Suppressor macrophage treated with lipopolysaccharide for 4 hours (primary cell): ENCODE results near the gene ZNF367.
A peak's percentile ranks its signal among the peaks of the same experiment; 100 is the strongest.
"Not testable (repeated sequence)": the region's sequence is repeated elsewhere in the genome, so short reads cannot be mapped to it uniquely, and the experiment has no call there.

Experiments used
- DNase-seq: peaks from one replicate; pipeline ENCODE4 v3.0.0-alpha.2; 2020

The ZNF367 gene

GRCh38 chr9:96360523-96360922 is 57.6 kb downstream of the ZNF367 start:
- DNase-seq: not testable (repeated sequence)

GRCh38 chr9:96350866-96351265 is 67.3 kb downstream of the ZNF367 start:
- no peak for DNase-seq

DNA sequence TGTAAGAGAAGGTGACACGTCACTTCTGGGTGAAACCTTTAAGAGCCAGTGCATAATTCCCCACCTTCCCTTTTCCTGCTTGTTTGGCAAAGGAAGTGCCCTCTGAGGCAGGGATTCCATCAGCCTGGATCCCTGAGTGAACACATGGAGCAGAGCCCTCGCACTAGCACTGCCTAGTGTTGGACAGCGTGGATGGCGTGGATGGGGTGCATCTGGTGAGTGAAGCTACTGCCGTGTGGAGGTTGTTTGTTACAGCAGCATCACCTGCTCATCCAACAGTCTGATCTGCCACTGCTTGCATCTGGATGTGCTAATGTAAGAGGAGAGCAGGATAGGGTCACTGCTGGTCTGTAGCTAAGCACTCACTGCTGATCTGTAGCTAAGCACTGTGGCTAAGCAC is 69.9 kb downstream of the ZNF367 start:
- no peak for DNase-seq

GRCh38 chr9:96345551-96345950 is 72.6 kb downstream of the ZNF367 start:
- no peak for DNase-seq

DNA sequence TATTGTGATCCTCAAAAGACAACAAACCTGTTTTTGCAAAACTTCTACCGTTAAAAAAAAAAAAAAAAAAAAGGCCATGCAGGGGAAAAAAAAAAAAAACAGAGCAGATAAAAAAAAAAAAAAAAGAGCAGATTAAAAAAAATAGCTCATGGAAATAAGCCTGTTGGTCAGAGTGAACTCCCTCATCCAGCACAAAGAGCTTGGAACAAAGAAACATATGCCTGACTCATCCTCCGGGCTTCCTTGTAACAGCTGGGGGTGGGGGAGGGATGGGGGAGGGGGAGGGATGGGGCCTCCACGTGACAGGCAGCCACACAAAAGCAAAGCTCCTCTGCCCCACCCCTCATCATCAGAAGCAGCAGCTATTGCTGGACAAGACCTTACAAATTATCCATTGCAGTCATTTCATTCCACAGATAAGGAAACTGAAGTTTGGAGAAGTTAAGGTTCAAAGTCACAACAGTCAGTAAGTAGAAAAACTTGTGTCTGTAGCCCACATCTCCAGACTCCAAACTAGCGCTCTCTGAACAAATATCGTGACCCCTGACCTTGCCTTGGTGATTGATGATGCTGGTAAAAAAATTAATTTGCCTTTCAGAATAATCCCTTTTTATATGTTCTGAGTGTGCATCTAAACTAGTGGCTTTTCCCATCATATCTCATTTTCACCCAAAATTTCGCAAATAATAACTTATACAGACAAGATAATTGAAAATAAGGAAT is 73.6 kb downstream of the ZNF367 start:
- DNase-seq: peak; percentile 54

DNA sequence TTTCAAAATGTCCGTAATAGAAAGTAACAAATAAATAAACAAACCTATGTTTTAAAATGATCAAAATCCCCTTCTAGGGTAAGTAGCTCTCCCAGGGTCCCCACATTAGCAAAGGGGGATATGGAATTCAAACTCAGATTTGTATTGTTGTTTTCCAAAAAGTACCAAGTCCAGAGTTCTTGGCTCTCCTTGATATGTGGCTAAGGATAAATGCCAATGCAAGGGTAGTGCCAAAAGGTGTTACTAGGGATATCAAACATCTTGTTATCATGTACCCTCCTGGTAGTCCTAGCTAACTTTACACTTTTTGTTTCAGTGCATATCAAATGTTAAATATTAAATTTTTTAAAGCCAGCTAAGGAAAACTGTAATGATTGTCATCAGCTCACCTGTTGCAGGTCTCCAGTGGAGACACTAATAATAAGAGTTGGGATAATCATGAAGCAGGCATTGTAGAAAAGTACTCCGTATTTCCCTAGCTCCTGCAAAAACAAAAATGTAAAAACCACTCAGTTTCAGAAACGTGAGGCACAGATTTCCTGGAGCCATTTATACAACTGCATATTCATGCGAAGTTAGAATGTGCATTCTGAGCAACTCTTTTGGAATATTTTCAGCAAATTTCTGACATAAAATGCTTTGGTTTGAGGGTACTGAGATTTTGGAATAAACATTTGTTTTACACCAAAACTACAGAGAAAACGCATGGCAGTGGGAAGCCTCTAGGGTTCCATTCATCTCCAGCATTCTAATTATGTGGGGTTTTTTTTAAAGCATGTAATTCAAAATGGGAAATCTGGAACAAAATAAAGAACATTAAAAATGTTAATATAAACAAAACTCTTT is 74.4 kb downstream of the ZNF367 start:
- DNase-seq: no peak

DNA sequence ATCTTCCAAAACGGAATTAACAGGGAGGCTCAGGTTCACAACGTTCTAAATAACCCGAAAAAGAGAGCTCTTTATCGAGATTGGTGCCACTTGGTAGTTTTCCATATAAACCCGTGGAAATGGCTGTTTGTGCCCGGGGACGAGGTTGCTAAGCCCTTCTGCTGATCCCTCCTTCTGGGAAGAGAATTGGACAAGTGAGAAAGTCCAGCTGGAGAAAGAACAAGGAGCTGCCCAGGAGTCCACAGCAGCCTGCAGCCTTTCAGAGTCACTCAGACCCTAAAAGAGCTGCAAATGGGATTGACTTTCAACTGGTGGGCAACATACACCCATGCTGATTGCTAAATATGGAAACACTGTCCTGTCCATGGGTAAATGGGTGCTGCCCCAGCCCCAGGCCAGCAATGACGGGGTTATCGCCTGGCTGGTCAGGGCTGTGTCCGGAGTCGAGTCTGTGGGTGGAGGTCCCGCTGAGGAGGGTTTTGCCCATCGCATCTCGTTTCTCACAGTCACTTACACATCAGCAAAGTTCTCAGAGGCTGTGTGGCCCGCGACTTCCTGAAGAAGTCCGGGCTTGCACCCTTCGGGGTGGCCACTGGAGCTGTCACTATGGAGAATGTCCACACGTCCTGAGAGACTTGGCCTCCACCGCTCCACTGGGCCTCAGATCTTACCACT is 75.5 kb downstream of the ZNF367 start:
- no peak for DNase-seq

GRCh38 chr9:96340707-96341106 is 77.5 kb downstream of the ZNF367 start:
- no peak for DNase-seq

DNA sequence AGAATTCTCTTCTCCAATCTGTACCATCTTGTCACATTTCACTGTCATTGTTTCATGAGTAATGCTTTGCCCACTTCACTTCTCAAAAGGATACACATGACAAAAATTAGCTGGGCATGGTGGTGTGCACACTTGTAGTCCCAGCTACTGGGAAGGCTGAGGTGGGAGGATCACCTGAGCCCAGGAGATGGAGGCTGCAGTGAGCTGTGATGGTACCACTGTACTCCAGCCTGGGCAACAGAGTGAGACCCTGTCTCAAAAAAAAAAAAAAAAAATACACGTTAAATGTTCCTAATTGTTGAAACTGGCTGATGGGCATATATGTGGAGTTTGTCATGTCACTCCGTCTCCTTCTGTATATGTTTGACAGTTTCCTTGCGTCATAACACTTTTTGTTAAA is 79.9 kb downstream of the ZNF367 start:
- DNase-seq: no peak
